ENCODE results near the gene DST. TPM values are rescaled to one million over a fixed set of nuclear protein-coding genes. Genes with fewer than 3 reads are reported as not detected.

DST gene
- total RNA-seq, 4 donors from 2014 or later = 189 to 276 (median 219) TPM

DNA sequence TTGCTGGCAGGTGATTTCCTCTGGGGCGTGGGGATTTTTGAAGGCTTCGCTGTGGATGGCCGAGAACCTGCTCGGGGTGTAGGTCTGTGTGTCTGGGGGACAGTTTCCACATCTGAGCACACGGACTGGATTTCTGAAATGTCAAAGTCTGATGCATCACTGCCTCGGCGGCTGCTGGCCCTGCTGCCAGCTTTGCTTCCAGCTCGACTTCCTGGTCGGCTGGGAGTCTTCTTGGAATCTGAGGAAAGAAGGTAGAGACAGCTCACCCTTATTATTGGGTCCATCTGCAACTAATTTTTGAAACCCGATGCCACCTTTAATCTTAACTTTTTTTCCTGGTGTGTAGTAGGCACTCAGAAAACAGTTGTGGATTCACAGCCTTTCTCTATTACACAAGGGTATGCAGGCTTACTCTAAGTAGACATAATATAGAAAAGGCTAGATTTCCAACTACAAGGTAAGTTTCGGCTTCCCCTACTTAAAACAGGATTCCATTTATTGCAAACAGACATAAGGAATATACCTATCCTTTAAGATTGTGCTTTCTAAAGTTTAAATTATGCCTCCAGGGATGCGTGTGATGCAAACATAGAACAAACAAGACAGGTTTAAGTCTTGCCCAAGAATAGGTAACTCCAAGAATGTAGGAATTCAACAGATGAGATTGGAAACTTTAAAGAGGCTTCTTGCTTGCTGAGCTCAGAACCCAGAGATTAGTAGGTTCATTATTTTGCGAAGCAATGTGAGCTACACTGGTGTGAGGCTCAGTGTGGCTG lies 183.5 kb downstream of the DST start:
- TF ChIP-seq, protein P1, sequence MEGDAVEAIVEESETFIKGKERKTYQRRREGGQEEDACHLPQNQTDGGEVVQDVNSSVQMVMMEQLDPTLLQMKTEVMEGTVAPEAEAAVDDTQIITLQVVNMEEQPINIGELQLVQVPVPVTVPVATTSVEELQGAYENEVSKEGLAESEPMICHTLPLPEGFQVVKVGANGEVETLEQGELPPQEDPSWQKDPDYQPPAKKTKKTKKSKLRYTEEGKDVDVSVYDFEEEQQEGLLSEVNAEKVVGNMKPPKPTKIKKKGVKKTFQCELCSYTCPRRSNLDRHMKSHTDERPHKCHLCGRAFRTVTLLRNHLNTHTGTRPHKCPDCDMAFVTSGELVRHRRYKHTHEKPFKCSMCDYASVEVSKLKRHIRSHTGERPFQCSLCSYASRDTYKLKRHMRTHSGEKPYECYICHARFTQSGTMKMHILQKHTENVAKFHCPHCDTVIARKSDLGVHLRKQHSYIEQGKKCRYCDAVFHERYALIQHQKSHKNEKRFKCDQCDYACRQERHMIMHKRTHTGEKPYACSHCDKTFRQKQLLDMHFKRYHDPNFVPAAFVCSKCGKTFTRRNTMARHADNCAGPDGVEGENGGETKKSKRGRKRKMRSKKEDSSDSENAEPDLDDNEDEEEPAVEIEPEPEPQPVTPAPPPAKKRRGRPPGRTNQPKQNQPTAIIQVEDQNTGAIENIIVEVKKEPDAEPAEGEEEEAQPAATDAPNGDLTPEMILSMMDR (IDR thresholded peaks at IDR 0.05; ENCODE audit: low read depth) = no peak

DNA sequence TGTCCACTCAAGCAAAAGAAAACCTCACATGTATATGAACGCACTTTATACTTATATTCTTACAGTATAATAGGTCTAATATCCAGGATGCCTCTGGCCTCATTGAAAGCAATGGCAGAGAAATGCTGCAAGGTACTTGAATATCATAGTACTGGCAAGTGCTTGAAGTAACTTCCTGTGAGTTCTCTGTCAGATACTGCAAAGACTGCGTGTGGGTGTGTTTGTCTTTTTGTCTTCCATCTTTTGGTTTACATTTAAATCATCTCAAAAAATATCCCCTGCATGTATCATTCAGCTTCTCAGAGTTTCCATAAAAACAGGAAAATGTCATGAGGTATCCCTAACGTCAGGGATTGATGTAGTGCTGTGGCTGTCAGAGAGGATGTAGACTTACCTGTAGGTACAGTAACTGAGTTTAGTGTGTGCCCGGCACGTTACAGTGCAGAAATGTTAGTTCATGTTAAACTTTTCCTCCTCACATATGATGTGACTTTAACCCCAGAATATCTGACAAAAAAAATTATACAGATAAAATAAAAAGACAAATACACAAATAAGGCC lies 184.3 kb downstream of the DST start:
- TF ChIP-seq, protein P1 (IDR thresholded peaks at IDR 0.05; ENCODE audit: low read depth) = no peak

DNA sequence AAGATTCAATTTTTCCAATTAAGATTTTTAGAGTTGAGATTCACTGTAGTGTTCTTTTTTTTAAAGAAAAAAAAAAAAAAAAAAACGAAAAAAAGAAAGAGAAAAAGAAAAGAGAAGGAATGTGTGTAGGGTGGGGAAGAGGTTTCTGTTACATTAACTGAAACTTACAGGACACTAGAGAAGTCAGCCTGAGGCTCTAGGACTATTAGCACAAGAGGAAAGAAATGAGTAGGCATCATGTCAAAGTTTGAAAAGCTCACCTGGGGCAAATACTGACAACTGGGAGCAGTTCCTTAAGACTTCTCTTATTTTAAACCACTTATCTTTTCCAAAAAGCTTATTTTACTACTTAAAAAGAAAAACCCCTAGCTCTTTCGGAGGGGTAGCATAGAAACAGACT lies 185.9 kb downstream of the DST start:
- TF ChIP-seq, protein P1 (IDR thresholded peaks at IDR 0.05; ENCODE audit: low read depth) = no peak

DNA sequence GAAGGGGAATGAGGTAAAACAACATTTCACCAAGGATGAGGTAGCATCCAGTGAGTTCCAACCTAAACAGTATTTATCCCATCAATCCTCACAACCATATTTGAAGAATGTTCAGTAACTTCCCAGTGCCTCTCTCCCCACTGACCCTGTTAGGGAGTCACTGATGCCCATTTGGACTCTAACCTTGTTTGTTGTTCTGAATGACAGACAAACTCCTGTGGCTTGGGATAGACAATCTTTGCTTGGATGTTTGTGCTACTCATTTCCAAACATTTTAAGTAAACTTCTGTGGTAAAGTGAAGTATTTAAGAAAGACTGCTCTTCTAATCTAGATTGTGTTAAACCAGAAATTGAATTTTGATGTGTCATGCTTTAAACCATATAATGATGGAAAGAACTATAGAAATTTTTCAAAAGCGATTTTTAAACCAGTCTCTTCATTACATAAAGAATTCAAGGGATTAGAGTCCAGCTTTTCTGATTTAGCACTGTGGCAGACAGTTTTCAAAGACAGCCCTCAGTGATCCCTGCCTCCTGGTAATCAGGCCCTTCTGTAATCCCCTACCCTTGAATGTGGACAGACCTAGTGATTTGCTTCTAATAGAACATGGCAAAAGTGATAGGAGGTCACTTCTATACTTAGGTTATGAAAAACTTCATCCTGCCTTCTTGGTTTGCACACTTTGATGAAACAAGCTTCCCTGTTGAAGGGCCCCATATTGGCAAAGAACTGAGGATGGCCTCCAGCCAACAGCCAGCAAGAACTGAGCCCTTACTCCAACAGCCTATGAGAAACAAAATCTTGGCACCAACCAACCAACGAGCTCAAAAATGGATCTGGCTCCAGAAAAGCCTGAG lies 191.6 kb downstream of the DST start:
- TF ChIP-seq, protein P1 (IDR thresholded peaks at IDR 0.05; ENCODE audit: low read depth) = no peak

DNA sequence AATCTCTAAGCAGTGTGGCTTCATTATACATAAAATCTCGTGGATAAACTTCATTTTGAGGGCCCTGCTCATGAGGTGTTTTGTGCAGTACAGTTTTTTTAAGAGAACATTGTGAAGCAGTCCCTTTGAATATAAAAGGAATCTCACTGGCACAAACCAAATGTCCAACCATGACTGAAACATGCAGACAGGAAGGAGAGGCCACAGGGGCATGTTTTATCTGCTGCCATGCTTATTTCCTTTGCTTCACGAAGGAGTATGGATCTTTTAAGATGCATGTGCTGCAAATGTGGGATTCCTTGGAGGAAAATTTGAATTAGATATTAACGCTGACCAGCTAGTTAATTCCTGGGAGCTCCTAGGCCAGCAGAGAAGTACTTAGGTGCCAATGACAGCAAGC lies 192.3 kb downstream of the DST start:
- TF ChIP-seq, protein P1 (IDR thresholded peaks at IDR 0.05; ENCODE audit: low read depth) = no peak

DNA sequence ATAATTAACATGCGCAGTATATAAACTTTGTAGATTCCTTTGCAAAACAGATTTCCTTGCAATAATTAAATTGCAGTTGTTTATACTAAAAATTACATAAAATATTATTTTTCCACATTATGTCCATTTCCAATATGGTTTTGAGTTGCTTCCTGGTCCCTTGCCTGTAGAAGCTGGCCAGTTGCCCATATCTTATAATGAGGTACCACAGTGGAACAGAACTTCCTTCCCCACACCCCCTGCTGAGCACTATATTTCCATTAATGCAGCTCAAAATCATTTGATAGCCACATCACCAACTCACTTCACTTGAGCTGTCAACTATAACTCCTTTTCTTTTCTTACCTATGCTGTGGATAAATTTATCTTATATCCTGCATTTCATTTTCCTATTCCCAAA lies 194.6 kb downstream of the DST start:
- TF ChIP-seq, protein P1 (IDR thresholded peaks at IDR 0.05; ENCODE audit: low read depth) = no peak

DNA sequence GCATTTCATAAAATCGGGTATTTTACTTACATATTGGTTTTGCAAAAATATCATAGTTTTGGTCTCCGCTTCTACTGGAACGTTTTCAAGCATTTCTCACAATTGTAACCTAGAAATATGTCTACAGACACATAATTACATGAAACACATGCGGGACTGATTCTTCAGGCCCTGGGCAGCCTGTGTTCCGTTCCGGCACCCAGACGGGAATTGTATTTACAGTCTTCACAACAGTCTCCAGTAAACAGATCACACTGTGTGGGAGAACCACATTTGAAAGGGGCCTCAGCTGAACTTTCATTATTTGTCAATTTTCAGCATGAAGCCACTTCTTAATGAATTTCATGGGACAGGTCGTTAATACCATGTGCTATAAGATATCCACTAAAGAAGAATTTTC lies 196.9 kb downstream of the DST start:
- TF ChIP-seq, protein P1 (IDR thresholded peaks at IDR 0.05; ENCODE audit: low read depth) = no peak

Data from subcutaneous adipose tissue (tissue), 4 donors.